GM19240 (cell line): ENCODE data around the gene C5orf52.
"Not testable (repeated sequence)": the region's sequence is repeated elsewhere in the genome, so short reads cannot be mapped to it uniquely, and the experiment has no call there.

ENCODE experiments used
- DNase-seq: peaks from one replicate; pipeline ENCODE4 v3.0.0; 2011; ENCODE audit warnings: low spot score; ENCODE audit not compliant: insufficient read length

The C5orf52 gene

GRCh38 chr5:157721159-157721558, 49.8 kb downstream of the C5orf52 start:
- no peak for DNase-seq

- DNase-seq: not testable (repeated sequence)
Measured at GRCh38 chr5:157722895-157723294, 51.6 kb downstream of the C5orf52 start.

DNA sequence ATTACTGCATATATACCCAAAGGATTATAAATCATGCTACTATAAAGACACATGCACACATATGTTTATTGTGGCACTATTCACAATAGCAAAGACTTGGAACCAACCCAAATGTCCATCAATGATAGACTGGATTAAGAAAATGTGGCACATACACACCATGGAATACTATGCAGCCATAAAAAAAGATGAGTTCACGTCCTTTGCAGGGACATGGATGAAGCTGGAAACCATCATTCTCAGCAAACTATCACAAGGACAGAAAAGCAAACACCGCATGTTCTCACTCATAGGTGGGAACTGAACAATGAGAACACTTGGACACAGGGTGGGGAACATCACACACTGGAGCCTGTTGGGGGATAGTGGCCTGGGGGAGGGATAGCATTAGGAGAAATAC, 55.3 kb downstream of the C5orf52 start:
- not testable (repeated sequence) for DNase-seq

GRCh38 chr5:157727858-157728257, 56.5 kb downstream of the C5orf52 start:
- DNase-seq: not testable (repeated sequence)
